ENCODE results near the gene KCND3.

- TF ChIP-seq CTCF (IDR thresholded peaks at IDR 0.05; ENCODE audit: low read length) (no peak), EZH2 (IDR thresholded peaks at IDR 0.05; ENCODE audit: borderline replicate concordance, low read length) (no peak)
These were observed 27.7 kb upstream of the KCND3 start for GRCh38 chr1:112017183-112017582.
